Measurements from ENCODE around the gene OVOL1.
"Not testable (repeated sequence)": the region's sequence is repeated elsewhere in the genome, so short reads cannot be mapped to it uniquely, and the experiment has no call there.

OVOL1 gene

DNA sequence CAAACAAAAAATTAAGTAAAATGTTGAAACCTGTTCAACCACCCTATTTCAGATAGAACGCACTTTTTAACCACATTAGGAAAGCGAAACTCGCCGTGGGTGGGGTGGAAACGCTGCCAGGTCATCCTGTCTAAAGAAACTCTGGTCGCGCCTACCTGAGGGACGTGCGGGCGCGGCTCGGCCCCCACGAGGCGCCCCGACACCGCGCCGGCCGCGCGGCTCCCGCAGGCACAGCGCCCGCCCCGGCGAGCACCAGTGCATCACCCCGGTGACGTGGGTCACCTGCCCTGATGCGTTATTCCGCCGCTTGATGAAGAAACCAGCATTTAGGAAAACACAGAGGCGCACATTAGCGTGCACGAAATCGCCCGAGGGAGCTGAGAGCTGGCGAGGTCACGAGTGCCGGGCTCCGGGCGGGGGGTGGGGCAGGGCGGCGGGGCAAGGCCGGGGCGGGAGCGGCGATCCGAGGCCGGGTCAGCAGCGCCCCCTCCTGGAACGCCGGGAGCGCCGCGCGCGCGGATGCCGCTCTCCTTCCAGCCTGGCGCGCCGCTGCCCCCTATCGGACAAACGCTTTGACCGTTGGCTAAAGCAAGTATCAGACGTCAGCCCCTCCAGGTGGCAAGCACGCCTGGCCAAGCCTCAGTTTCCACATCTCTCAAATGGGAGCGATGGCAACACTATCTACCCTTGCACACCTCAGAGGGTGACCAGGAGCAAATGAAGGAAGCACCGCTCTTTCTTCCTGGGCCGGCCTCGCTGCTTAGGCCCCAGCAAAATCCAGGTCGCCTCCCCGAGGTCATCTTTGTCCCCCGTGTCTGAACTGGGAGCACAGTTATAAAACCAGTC, 31.2 kb downstream of the OVOL1 start:
- DNase-seq, result peak; percentile 91

- no peak for DNase-seq
These were observed 34.2 kb downstream of the OVOL1 start for GRCh38 chr11:65821107-65821506.

GRCh38 chr11:65822776-65823528, 36.1 kb downstream of the OVOL1 start:
- no peak for DNase-seq

GRCh38 chr11:65826984-65827735, 40.3 kb downstream of the OVOL1 start:
- DNase-seq, result no peak

DNA sequence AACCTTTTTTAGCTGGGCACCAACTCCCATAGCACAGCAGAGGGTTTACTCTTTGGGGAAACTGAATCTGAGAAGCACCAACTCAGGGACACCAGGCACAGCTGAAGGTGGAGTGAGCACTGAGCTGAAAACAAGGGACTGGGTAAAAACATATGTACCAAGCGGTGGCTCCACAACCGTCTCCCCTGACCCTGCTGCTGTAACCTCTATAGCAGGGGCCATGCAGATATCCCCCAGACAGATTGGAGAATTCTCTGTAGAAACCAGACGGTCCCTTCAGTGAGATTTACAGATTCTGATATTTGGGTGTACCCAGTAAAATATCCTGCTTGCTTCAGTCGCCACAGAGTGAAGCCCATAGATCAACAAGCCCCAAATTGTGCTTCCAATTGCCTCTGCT, 42.6 kb downstream of the OVOL1 start:
- no peak for DNase-seq

DNA sequence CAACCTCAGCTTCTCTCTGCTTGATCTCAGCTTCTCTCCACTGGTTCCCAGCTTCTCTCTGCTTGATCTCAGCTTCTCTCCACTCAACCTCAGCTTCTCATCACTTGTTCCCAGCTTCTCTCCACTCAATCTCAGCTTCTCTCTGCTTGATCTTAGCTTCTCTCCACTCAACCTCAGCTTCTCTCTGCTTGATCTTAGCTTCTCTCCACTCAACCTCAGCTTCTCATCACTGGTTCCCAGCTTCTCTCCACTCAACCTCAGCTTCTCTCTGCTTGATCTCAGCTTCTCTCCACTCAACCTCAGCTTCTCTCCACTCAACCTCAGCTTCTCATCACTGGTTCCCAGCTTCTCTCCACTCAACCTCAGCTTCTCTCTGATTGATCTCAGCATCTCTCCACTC, 45.4 kb downstream of the OVOL1 start:
- DNase-seq, result not testable (repeated sequence)

GRCh38 chr11:65833297-65834030, 46.6 kb downstream of the OVOL1 start, which contains the start of gene SNX32:
Gene SNX32, plus strand, starts transcription at chr11:65833963. Its CDS starts 103 bp downstream, at chr11:65834066.
- DNase-seq, result peak; percentile 94

DNA sequence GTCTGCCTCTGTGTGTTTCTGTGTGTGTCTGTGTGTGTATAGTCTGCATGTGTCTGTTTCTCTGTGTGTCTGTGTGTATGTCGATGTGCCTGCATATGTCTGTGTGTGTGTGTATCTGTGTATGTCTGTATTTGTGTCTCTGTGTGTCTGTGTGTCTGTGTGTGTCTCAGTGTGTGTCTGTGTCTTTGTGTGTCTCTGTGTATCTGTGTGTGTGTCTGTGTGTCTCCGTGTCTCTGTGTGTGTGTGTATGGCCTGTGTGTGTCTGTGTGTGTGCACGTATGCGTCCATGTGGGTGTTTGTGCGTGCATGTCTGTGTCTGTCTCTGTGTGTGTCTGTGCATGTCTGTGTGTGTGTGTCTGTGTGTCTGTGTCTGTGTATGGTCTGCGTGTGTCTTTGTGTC, 47.3 kb downstream of the OVOL1 start:
- no peak for DNase-seq

GRCh38 chr11:65842144-65842543, 55.3 kb downstream of the OVOL1 start:
- DNase-seq, result no peak

DNA sequence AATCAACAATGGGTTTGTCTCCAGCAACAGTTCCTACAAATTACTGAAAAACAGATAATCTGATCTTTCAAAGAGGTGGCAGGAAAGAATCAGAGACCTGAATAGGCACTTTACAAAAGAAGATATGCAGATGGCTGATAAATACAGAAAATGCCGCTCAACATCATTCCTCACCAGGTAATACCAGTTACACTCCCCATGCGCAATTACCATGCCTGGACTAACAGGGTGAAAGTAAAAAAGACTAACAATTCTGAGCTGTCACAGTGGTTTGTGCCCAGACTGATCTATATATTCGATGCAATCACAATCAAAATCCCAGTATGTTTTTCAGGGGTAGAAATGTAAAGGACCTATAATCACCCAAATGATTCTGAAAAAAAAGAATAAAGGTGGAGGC, 56.9 kb downstream of the OVOL1 start:
- no peak for DNase-seq

- no peak for DNase-seq
These were observed 57.5 kb downstream of the OVOL1 start for GRCh38 chr11:65844231-65844872.

Measured in stimulated activated naive CD4-positive, alpha-beta T cell treated with Interleukin-2 at 50 U/mL for 16 hours (primary cell).